H1 (cell line): ENCODE measurements around the gene INF2.

ENCODE experiments used
- HDAC6 ChIP-seq: IDR thresholded peaks from one replicate; pipeline ENCODE4 v1.7.1; 2012; ENCODE audit warnings: low read depth, mild to moderate bottlenecking, inconsistent platforms, low read length, moderate library complexity
- TBP ChIP-seq: IDR thresholded peaks from 2 replicates; pipeline ENCODE4 v1.6.1; 2011; ENCODE audit warnings: low read depth, low read length, improper control_type of control experiment
- TF ChIP-seq, protein P1 (sequence below): IDR thresholded peaks from 2 replicates; pipeline ENCODE4 v1.6.1; 2012; ENCODE audit warnings: inconsistent platforms
- TF ChIP-seq, protein P2 (sequence below), 3 experiments: IDR thresholded peaks; 1 replicate in 2 of 3; 2 replicates in 1 of 3; pipeline versions ENCODE4 v1.5.1 to v1.6.1; 2011; ENCODE audit warnings: low read length in 3 of 3, mild to moderate bottlenecking in 3 of 3, inconsistent platforms in 2 of 3, low read depth in 1 of 3, moderate library complexity in 1 of 3; ENCODE audit not compliant: insufficient read depth in 1 of 3; ENCODE audit errors: control extremely low read depth in 1 of 3

DNA sequence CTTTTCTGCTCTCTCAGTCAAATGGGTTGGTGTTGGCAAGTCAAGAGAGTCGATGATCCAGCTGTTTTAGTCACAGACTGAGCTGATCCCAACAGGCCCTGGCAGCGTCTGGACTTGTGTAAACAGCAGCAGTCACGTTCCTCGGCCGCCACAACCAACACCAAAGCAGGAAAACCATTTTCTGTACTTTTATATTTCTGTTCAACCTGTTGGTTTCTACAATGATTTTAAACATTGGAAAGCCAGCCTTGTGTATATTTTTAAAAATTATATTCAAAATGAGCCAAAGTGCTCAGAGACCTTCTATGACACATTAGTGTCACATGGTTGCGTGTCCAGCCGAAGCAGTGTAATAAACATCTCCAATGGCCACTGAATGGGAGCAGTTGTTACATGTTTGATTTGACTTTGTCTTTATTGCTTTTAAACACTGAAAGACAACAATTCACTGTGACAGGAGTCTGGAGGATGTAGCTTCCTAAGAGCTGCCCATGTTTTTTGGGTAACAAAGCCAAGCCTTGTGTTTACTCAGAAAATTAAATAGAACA is 57.6 kb downstream of the INF2 start:
- TF ChIP-seq, protein P1, sequence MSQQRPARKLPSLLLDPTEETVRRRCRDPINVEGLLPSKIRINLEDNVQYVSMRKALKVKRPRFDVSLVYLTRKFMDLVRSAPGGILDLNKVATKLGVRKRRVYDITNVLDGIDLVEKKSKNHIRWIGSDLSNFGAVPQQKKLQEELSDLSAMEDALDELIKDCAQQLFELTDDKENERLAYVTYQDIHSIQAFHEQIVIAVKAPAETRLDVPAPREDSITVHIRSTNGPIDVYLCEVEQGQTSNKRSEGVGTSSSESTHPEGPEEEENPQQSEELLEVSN, result no peak
- TF ChIP-seq, protein P2, sequence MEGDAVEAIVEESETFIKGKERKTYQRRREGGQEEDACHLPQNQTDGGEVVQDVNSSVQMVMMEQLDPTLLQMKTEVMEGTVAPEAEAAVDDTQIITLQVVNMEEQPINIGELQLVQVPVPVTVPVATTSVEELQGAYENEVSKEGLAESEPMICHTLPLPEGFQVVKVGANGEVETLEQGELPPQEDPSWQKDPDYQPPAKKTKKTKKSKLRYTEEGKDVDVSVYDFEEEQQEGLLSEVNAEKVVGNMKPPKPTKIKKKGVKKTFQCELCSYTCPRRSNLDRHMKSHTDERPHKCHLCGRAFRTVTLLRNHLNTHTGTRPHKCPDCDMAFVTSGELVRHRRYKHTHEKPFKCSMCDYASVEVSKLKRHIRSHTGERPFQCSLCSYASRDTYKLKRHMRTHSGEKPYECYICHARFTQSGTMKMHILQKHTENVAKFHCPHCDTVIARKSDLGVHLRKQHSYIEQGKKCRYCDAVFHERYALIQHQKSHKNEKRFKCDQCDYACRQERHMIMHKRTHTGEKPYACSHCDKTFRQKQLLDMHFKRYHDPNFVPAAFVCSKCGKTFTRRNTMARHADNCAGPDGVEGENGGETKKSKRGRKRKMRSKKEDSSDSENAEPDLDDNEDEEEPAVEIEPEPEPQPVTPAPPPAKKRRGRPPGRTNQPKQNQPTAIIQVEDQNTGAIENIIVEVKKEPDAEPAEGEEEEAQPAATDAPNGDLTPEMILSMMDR (IDR thresholded peaks at IDR 0.05; ENCODE audit: control extremely low read depth in 1 of 3, insufficient read depth in 1 of 3, low read depth in 1 of 3, low read length in 3 of 3), result no peak
- TF ChIP-seq TBP (no peak), HDAC6 (no peak)
